ENCODE data around the gene CERCAM.

DNA sequence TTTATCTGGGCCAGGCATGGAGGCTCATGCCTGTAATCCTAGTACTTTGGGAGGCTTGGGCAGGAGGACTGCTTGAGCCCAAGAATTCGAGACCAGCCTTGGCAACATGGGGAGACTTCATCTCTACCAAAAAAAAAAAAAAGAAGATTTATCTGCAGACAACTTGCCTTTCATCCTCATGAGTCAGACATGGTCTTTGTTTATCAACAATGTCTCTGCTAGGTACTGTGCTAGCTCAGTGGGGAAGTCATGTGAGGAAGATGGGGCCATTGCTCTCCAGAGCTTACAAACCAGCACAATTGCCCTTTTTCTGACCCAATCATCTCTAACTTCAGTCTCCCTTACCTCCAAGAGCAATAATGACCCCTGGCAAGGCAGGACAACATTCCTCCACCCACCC is 47.9 kb upstream of the CERCAM start:
- TF ChIP-seq EZH2 (IDR thresholded peaks at IDR 0.05) (no peak), EZH2phosphoT487 (IDR thresholded peaks at IDR 0.05) (no peak)
- TF ChIP-seq, protein P1, sequence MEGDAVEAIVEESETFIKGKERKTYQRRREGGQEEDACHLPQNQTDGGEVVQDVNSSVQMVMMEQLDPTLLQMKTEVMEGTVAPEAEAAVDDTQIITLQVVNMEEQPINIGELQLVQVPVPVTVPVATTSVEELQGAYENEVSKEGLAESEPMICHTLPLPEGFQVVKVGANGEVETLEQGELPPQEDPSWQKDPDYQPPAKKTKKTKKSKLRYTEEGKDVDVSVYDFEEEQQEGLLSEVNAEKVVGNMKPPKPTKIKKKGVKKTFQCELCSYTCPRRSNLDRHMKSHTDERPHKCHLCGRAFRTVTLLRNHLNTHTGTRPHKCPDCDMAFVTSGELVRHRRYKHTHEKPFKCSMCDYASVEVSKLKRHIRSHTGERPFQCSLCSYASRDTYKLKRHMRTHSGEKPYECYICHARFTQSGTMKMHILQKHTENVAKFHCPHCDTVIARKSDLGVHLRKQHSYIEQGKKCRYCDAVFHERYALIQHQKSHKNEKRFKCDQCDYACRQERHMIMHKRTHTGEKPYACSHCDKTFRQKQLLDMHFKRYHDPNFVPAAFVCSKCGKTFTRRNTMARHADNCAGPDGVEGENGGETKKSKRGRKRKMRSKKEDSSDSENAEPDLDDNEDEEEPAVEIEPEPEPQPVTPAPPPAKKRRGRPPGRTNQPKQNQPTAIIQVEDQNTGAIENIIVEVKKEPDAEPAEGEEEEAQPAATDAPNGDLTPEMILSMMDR (IDR thresholded peaks at IDR 0.05) = no peak
